ENCODE data around the gene GATB.

The GATB gene

DNA sequence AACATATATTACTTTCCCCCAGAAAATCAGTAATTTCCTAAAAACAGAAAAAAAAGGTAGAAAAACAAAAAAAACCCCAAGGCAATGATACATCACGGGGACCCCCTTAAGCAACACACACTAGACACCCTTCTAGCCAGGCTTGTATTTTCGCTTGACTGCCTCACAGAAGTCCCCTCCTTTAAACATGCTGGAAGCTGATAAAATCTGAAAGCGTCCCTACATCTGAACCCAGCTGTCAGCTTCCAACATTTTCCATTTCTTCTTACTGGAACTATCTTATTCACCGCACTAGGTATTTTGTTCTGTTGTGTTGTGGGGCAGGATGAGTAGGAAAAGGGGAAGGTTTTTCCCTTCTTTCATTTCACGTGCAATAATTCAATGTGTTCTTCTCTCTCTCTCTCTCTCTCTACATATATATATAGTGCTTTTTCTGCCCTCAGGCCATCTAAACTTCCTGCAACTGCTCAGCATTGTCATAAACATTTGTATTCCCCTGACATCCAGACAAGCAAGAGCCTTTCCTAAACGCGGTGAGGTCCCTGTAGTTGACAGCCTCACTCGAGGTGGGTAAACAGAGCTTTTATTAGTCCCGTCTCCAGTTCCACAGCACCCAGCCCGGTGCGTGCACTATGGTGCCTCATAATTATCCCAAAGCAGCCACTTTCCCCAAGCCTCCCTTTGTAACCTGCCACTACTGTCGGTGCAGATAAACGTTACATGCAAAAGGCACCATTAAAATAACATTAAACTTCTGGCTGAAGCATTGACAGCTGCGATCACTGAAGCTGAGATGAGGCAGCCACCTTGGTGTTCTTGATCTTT, 82.5 kb downstream of the GATB start:
- TF ChIP-seq CTCF (IDR thresholded peaks at IDR 0.05; ENCODE audit: insufficient read depth, missing control alignments) = no peak
- DNase-seq (ENCODE audit: insufficient read length, low spot score) = no peak
- no peak for FAIRE-seq

DNA sequence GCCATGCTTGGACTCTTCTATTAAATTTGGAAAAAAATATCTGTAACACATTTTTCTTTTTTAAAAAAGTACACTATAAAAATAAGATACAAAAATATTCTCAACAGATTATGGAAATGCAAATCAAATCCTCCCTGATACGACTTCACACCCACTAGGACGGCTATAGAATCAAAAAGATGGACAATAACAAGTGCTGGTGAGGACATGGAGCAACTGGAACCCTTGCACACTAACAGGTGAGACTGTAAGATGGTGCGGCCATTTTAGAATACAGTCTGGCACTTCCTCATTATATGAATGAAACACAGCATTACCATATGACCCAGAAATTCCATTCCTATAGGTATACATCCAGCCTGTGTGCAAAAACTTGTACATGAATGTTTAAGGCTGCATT, 83.6 kb downstream of the GATB start:
- no peak for DNase-seq (ENCODE audit: insufficient read length, low spot score)
- no peak for TF ChIP-seq CTCF (IDR thresholded peaks at IDR 0.05; ENCODE audit: insufficient read depth, missing control alignments)
- FAIRE-seq = no peak

DNA sequence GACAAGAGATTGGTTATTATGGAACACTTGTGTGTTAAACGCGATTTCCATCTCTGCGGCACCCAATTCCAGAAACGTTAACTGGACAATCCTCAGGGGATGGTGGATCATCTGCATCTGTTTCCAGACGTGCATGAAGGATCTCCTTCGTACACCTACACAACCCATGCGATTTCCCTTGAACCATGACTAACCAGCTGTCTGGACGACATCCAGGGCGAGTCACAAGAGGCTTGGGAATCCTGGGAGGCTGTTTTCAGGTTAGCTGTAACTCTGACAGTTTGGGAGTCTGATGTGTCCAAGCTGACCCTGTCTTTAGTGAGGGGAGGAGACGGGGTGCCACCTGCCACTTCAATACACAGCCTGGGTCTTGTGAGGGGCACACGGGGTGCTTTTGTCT, 84.5 kb downstream of the GATB start:
- FAIRE-seq = no peak
- no peak for DNase-seq (ENCODE audit: insufficient read length, low spot score)
- TF ChIP-seq CTCF (IDR thresholded peaks at IDR 0.05; ENCODE audit: insufficient read depth, missing control alignments) = no peak

GRCh38 chr4:151675411-151675971, 85.3 kb downstream of the GATB start:
- no peak for TF ChIP-seq CTCF (IDR thresholded peaks at IDR 0.05; ENCODE audit: insufficient read depth, missing control alignments)
- DNase-seq (ENCODE audit: insufficient read length, low spot score) (no peak), FAIRE-seq (no peak)

DNA sequence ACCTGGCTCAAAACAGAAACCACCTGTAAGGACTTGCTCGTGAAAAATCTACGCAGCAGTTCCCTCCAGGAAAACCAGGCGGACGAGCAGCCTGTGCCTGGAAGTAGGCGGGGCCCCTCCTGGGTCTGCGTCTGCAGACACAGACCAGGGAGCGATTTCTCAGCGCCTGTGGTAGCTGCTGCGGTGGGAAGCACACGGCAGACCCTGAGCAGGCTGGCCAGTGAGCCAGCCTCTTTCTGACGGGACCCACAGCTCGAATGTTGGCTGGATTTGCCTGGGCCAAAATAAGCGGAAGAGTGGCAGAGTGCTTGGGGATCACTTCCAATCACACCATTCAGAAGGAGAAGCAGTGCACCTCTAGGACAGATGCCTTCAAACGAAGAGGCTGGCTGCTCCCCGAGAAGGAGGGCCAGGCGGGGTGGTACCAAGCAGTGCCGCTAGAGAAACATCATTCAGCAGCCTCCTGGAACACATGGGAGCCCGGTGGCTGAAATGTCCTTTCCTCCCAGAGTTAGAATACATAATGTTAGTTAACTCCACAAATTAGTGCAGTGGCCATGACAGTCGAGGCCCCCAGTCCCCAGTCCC, 85.9 kb downstream of the GATB start:
- no peak for FAIRE-seq

DNA sequence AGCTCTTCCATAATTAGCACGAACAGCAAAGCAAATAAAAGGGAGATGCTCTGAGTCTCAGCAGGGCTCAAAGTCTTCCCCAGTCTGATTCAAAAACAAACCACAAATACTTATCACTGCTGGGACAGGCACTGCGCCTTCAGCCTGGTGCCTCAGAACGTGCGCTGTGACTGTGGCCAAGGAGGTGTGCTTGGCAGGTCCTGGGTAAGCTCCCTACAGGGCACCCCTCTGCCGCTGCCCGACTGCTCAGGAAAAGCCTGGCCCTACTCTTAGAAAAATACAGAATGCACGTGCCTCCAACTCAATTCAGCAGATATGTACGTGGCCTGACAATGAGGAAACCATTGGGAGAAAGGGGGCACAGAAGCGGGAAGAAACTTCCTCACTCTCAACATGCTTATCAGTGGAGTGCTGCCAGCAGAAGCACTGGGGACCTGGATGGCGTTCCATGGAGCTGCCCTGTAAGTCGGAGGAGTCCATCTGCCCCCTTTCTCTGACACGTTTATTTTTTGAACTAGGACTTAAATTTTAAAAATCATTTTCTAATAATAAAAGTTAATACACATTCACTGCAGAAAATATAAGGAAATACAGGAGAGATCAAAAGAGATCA, 86.8 kb downstream of the GATB start:
- TF ChIP-seq CTCF (IDR thresholded peaks at IDR 0.05; ENCODE audit: insufficient read depth, missing control alignments) = no peak
- DNase-seq (ENCODE audit: insufficient read length, low spot score) (no peak), FAIRE-seq (no peak)

More for the DNA sequence above, 85.9 kb downstream of the GATB start:
- DNase-seq (ENCODE audit: insufficient read length, low spot score) = peak; percentile 54
- TF ChIP-seq CTCF (IDR thresholded peaks at IDR 0.05; ENCODE audit: insufficient read depth, missing control alignments) = no peak
